ENCODE measurements around the gene SLC1A7. TPM values are rescaled to one million over a fixed set of nuclear protein-coding genes. Genes with fewer than 3 reads are reported as not detected.
A peak's percentile ranks its signal among the peaks of the same experiment; 100 is the strongest.
"Not testable (repeated sequence)": the region's sequence is repeated elsewhere in the genome, so short reads cannot be mapped to it uniquely, and the experiment has no call there.

The SLC1A7 gene
- total RNA-seq: 21.1 TPM

GRCh38 chr1:53142226-53142853 lies at the start of gene SLC1A7:
Gene SLC1A7, minus strand, starts transcription at chr1:53142638. Its CDS starts 189 bp downstream, at chr1:53142449.
- no peak for DNase-seq (ENCODE audit: low spot score)

GRCh38 chr1:53190210-53190611 lies 47.8 kb upstream of the SLC1A7 start:
- DNase-seq (ENCODE audit: low spot score): no peak

- DNase-seq (ENCODE audit: low spot score): no peak
Measured at GRCh38 chr1:53189061-53189460, 46.6 kb upstream of the SLC1A7 start.

- DNase-seq (ENCODE audit: low spot score): no peak
Measured at GRCh38 chr1:53188099-53188498, 45.7 kb upstream of the SLC1A7 start.

GRCh38 chr1:53187401-53187800 lies 45.0 kb upstream of the SLC1A7 start:
- no peak for DNase-seq (ENCODE audit: low spot score)

DNA sequence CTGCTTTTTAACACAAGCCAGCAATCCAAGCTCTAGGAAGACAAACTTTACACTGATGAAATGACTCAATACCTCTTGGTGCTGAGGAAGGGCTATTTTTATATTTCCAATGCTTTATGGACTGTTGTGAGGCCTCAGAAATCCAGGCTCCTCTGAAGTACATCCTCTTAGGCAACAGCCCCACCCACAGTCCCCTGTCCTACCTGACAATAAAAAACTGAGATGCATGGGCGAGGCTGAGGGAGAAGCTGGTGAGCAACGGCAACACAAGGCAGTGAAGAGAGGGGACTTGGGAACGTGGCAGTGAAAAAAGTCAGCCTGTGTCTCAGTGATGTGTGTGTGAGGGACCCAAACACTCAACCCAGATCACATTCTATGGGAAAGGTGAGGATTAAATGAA lies 44.1 kb upstream of the SLC1A7 start:
- DNase-seq (ENCODE audit: low spot score): no peak

DNA sequence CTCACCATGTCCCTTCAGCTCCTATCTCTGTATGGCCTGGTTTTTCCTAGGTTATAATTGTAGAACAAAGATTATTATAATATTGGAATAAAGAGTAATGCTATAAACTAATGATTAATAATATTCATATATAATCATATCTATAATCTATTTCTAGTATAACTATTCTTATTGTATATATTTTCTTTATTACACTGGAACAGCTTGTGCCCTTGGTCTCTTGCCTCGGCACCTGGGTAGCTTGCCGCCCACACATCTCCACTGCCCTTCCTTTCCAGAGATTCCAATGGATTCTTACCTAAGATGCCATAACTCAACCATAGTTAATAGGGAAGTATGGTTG lies 43.5 kb upstream of the SLC1A7 start:
- DNase-seq (ENCODE audit: low spot score): not testable (repeated sequence)

DNA sequence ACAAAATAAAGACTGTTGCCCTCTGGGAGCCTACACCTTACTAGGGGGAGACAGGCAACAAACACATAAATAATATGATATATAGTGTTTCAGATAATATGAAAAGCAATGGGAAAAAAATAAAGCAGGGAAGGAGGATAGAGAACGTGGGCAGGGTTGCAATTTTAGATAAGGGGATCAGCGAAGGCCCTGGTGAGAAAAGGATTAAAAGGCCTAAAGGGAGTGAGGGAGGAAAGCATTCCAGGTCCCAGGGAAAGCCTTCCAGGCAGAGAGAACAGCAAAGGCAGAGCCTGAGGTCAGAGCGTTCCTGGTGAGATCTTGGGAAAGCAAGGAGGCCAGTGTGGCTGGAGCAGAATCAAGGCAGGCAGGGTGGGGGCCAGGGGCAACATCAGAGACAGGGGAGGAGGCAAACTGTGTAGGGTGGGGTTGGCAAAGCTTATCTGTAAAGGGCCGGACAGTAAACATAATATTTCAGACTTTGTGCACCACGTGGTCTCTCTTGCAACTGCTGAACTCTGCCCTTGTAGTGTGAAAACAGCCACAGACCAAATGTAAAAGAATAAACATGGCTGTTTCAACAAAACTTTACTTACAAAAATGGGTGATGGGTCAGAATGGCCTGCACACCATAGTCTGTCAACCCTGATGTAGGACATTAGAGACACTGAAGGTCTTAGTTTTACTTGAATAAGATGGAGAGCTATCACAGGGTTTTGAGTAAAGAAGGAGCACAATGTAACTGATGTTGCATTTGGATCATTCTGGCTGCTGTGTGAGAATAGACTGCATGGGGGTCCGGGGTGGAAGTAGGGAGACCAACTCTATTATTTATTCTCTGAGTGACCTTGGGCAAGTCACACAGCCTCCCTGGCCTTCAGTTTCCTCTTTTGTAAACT lies 40.9 kb upstream of the SLC1A7 start:
- DNase-seq (ENCODE audit: low spot score): peak; percentile 81

DNA sequence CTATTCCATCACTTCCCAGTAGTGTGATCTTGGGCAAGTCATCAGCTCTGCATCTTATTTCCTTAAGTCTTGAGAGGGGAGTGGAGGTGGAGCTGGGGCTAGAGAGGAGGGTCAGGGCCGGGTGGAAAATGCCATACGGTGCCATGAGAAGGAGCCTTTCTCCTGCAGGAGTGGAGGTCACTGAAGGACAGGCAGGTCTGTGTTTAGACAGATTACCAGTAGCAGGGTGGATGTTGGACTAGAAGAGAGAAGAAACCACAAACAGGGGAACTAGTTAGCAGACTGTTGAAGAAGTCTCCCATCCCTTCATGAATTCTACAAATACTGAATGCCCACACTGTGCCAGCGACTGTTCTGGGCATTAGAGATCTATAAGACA lies 40.3 kb upstream of the SLC1A7 start:
- DNase-seq (ENCODE audit: low spot score): no peak

- DNase-seq (ENCODE audit: low spot score): peak; percentile 88
Measured at GRCh38 chr1:53182111-53182593, 39.7 kb upstream of the SLC1A7 start.

- no peak for DNase-seq (ENCODE audit: low spot score)
Measured at GRCh38 chr1:53180951-53181350, 38.5 kb upstream of the SLC1A7 start.

DNA sequence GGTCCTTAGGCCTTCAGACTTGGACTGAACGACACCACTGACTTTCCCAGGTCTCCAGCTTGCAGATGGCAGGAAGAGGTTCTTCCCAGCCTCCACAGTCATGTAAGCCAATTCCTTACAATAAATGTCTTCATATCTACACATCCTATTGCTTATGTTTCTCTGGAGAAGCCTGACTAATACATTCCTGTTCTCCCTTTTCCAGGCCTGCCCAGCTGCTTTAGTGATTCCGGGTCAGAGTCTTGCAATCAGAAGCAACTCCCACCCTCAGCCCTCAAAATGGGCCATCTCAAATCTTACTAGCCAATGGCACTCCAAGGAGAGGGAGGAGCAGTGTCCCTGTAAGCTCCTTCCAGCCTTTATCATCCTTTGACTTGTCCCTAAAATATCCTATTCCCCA lies 37.8 kb upstream of the SLC1A7 start:
- DNase-seq (ENCODE audit: low spot score): no peak

DNA sequence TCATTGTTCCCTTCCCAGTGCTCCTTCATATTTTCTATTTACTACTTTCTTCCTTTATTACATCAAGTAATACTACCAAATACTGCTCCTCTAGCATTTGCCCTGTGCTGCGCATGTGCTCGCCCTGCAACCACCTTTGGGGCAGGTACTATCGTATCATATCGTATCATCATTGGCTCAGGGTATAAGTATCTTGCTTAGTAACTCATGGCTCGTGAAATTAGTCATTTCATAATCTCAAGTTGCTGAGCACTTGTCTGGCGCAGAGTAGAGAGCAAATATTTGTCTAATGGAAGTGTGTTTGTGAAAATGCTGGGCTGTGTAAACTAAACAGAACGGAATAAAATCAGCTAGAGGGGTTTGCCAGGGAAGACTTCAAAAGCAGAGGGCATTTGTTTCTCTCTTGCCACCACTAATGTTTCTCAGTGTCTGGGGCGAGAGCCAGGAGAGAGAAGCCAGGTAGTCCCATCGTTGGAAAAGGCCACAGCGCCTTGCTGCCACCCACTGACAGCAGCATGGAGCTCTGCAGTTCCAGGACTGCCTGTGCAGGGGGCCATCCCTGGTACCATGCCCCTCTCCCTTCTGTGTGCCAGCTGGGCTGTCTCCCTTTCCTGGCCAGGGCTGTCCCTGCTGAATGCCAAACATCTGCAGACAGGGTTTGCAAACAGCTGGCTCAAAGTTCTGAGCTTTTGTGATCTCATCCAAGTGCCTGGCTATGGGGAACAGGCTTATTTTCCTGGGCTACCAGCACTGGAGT lies 34.2 kb upstream of the SLC1A7 start:
- DNase-seq (ENCODE audit: low spot score): peak; percentile 57

- peak; percentile 73 for DNase-seq (ENCODE audit: low spot score)
Measured at GRCh38 chr1:53174971-53175913, 32.8 kb upstream of the SLC1A7 start.

GRCh38 chr1:53172426-53173128 lies 30.1 kb upstream of the SLC1A7 start:
- DNase-seq (ENCODE audit: low spot score): no peak

- DNase-seq (ENCODE audit: low spot score): no peak
Measured at GRCh38 chr1:53166912-53167311, 24.5 kb upstream of the SLC1A7 start.

DNA sequence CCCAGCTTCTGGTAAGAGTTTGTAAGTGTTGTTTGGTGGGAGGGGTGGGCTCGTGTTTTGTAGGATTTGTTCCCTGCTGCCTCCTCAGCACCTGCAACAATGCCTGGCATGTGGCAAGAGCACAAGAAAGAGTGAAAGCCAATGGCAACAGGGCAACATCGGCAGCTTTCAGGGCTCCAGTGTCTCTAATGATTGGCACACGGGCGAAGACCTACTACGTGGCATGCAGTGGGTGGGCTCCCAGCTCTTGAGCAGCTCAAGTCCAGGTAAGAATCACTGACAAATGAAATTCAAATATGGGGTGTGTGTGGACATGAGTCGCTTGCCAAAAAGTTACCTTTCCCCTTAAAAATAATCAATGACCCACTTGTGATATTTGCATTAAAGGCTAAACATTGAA lies 23.9 kb upstream of the SLC1A7 start:
- DNase-seq (ENCODE audit: low spot score): no peak

DNA sequence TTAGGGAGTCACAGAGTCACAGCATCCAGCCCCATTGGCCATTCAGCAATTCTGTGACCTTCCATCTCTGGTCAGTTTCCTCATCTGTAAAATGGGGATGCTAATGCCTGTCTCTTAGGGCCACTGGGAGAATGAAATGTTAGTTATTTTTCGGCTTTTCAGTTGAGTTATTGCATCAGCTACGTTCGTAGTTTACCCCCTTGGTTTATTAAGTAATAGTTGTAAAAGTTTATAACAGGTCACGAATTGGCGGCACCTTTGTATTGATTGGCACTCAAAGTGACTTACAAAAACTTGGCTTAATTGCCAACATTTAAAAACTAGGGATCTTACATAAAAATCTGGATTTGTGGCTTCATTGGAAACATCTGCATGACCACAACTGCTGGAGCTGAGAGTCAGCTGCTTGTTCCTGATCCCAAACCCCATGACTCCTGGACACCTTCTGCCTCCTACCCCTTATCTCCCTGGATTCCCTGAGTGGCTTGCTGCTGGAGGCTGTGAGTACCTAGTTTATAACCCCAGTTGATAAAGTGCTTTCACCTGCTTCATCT lies 23.0 kb upstream of the SLC1A7 start:
- no peak for DNase-seq (ENCODE audit: low spot score)

- DNase-seq (ENCODE audit: low spot score): no peak
Measured at GRCh38 chr1:53163291-53163768, 20.9 kb upstream of the SLC1A7 start.

DNA sequence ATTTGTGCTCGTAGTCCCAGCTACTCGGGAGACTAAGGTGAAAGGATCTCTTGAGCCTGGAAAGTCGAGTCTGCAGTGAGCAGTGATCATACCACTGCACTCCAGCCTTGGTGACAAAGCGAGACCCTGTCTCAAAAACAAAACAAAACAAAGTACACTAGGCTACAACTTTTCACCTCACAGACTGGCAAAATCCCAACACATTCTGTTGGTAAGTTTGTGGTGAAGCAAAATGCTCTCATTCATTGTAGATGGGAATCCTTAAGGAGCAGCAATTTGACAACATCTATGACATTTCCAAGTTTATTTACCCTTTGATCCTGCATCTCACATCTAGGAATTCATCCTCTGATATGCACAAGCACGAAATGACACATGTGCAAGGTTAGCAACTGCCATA lies 20.2 kb upstream of the SLC1A7 start:
- no peak for DNase-seq (ENCODE audit: low spot score)

All from mucosa of gallbladder (tissue), 1 donor.